Fibroblast of villous mesenchyme (primary cell): ENCODE results near the gene ADSS1. TPM values are rescaled to one million over a fixed set of nuclear protein-coding genes. Genes with fewer than 3 reads are reported as not detected.

Source experiments
- DNase-seq: peaks from one replicate; pipeline ENCODE4 v3.0.0-alpha.2; 2010; ENCODE audit warnings: low read depth
- H3K4me3 ChIP-seq: 2 replicates; pipeline ENCODE4 v1.5.1; 2011; ENCODE audit warnings: low read depth, mild to moderate bottlenecking, low read length
- total RNA-seq: library from RNA; depleted of rRNA; stranded (reverse); fragments of >200 nt; gene quantifications from 2 replicates; pipeline ENCODE4 v1.2.3, GENCODE V29; 2012
- TF ChIP-seq, protein P1 (sequence below): IDR thresholded peaks from 2 replicates; pipeline ENCODE4 v1.5.1; 2012; ENCODE audit warnings: low read depth, mild to moderate bottlenecking, low read length; ENCODE audit not compliant: insufficient read depth

ADSS1 gene
- total RNA-seq, 1 donor: 4.3 TPM

DNA sequence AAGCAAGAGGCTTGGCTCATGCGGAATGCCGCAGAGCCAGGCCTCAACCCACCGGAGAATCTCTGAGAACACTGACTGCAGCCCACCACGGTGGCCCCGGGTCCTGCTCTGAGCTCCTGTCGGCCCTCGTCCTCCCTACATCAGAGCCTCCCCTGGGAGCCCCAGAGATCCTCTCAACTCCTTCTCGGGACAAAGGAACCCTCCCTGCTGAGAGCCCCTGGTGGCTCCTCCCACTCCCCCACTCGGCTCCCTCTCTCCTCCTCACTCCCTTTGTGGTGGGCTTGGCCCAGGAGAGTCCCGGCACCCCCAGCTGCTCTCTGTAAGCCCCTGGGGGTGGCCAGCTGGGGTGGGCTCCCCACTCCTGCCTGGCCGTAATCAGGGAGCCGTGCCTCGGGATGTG, 45.7 kb upstream of the ADSS1 start:
- DNase-seq: no peak
- TF ChIP-seq, protein P1, sequence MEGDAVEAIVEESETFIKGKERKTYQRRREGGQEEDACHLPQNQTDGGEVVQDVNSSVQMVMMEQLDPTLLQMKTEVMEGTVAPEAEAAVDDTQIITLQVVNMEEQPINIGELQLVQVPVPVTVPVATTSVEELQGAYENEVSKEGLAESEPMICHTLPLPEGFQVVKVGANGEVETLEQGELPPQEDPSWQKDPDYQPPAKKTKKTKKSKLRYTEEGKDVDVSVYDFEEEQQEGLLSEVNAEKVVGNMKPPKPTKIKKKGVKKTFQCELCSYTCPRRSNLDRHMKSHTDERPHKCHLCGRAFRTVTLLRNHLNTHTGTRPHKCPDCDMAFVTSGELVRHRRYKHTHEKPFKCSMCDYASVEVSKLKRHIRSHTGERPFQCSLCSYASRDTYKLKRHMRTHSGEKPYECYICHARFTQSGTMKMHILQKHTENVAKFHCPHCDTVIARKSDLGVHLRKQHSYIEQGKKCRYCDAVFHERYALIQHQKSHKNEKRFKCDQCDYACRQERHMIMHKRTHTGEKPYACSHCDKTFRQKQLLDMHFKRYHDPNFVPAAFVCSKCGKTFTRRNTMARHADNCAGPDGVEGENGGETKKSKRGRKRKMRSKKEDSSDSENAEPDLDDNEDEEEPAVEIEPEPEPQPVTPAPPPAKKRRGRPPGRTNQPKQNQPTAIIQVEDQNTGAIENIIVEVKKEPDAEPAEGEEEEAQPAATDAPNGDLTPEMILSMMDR: no peak
- H3K4me3 ChIP-seq: peak overlapping the region; percentile 65

DNA sequence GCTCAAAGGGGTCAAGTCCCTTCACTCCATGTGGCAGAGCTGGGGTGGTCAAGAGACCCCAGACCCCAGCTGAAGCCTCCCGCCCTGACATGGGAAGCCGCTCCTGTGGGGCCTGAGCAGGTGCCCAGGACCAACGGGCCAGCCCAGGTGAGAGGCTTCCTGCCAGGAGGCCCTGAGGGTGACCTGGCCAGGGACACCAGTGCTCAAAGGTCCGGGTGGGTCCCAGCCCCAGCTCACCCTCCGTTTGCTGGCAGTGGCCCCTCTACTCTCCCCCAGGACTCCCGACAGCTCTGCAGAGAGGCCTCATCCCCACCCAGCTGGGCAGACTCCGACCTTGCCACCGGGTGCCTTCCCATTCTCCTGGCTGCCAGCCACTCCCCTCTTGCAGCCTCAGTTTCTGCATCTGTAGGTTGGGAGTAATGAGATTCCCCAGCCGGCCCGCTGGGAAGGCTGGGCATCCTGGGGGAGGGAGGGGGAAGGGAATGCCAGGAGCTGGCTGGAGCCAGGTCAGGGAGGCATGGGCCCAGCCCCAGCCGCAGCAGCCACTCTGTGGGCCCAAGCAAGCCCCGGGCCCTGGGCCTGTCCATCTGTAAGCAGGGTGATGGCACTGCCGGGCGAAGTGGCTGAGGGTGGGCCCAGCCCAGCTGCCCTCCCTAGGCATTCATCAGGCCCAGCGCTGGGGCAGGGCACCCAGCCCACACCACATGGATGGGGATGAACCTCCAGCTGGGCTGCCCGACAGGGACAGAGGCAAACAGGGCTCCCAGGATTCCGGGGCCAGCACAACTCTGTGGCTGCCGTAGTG, 44.9 kb upstream of the ADSS1 start:
- TF ChIP-seq, protein P1: no peak
- H3K4me3 ChIP-seq: no peak overlapping the region
- DNase-seq: no peak

DNA sequence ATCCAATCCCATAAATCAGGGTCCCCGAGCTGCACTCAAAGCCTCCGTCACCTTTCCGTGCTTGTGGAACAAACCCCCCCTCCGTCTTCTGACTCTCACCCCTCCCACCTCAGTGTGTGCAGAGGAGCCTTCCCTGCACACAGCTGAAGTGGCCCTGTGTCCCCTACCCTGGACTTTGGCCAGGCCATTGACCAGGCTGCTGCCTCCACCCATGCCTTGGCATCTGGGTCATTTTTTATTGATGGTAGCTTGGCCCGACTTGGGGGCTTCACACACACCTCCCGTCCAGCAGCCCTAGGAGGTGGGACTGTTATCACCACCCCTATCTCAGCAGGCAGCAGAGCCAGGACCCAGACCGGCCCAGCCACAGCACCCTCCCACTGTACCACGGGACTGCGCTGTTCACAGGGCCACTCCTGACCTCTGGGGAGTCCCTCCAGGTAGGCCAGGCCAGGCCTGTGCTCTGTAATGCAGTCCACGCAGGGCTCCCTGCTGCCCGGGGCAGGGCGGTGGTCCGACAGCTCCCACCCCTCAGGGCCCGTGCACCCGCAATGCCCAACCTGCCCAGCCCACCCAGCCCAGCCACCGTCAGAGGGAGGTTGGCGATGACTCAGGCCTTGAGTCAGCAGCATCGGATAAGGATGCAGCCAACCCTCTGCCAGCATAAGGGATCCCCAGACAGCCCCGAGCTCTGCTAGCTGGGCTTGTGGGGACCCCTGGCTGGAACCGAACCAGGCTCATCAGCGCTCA, 43.8 kb upstream of the ADSS1 start:
- no peak overlapping the region for H3K4me3 ChIP-seq
- DNase-seq: peak; percentile 81
- TF ChIP-seq, protein P1: no peak

DNA sequence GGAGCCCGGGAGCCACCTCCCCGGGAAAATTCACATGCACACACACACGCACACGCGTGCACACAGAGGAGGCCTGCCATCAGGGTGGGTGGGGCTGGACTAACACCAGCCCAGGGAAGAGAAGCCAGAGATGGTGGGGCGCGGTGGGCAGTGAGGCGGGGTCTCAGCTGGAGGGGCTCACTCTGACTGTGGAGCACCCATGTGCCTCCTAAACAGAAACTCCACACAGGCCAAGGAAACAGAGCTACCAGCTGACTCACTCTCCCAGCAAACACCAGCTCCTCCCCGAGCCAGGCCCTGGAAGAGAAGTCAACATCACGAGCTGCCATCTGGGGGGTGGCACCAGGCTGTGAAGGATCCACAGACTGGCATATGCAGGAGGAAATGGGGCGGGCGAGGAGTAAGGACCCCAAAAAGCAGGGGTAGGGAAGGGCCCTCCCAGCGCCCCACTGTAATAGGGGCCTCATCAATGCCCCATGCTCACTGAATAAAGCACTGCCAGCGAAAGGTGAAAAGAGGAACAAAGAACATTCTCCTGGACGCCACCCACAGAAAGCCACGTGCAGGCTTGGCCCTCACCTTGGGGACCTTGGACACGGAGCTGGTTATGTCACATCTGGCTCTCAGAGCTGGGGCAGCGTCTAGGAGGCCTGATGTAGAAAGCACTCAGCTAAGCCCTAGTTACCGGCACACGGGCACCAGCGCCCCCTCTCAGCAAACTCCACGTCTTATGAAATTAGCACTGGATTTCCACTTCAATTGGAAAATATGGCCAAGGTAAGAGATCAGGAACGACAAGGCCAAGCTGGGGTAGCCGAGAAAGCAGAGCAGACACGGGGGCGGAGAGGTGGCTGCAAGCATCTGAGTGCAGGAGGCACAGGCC, 43.0 kb upstream of the ADSS1 start:
- peak; percentile 82 for DNase-seq
- peak overlapping the region; percentile 3 for H3K4me3 ChIP-seq
- TF ChIP-seq, protein P1: peak; percentile 37

DNA sequence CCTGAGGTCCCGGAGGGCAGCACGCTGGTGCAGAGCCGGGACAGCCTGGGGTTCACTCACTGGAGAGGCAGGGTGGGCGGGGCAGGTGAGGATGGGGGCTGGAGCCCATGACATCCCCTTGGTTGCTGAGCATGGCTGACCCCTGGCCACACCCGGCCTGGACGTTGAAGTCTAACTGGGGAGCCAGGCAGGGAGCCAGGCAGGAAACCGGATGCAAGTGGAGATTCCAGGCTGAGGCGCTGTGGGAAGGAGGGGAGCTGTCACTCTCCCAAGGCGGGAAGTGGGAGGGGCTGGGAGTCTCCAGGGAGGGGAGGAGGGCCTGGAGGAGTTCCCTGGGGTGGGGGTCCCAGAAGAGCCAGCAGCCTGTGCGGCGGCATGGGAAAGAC, 42.3 kb upstream of the ADSS1 start:
- TF ChIP-seq, protein P1: no peak
- peak overlapping the region; percentile 42 for H3K4me3 ChIP-seq
- peak; percentile 79 for DNase-seq

DNA sequence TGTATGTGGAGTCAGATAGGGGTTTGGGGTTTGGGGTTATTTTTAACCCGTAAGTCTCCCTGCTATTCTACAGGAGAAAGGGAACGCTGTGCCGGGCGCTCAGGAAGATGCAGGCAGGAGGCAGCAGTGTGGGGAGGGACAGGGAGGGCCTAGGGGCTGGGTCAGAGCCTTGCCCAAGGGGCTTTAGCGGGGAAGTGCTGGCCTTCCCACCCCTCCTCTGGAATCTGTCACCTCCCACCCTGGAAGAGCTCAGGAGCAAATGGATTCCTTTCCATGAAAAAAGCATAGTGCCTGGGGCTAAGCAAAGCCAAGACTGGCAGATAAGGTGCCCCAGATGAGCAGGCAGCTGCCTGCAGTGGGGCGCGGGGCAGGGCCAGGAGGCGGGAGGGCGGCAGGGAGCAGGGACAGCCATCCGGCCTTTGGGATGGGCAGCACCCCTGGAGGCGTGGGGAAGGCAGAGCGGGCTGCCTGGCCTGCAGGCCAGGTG, 41.9 kb upstream of the ADSS1 start:
- DNase-seq: no peak
- TF ChIP-seq, protein P1: no peak
- peak overlapping the region; percentile 42 for H3K4me3 ChIP-seq
